GM23248 (cell line): ENCODE data around the gene VRK1. TPM values are rescaled to one million over a fixed set of nuclear protein-coding genes. Genes with fewer than 3 reads are reported as not detected.

Experiments used
- DNase-seq: peaks from one replicate; pipeline ENCODE4 v3.0.0-alpha.2; 2015
- H2AFZ ChIP-seq: fragments of 200-600 bp; sonication (generic); 2 replicates; pipeline ENCODE4 v1.6.1; 2016; ENCODE audit warnings: antibody characterized with exemption
- H3F3A ChIP-seq: fragments of 200-600 bp; sonication (generic); 2 replicates; pipeline ENCODE4 v1.6.1; 2016; ENCODE audit warnings: mild to moderate bottlenecking, antibody characterized with exemption, mixed run types; ENCODE audit not compliant: insufficient read depth
- H3K27ac ChIP-seq: fragments of 200-600 bp; sonication (generic); 2 replicates; pipeline ENCODE4 v1.5.1; 2016; ENCODE audit warnings: mild to moderate bottlenecking
- H3K27me3 ChIP-seq: fragments of 200-600 bp; sonication (generic); replicated peaks from 2 replicates; pipeline ENCODE4 v1.6.1; 2016; ENCODE audit warnings: mild to moderate bottlenecking; ENCODE audit not compliant: insufficient read depth
- H3K36me3 ChIP-seq: fragments of 200-600 bp; sonication (generic); 2 replicates; pipeline ENCODE4 v1.6.1; 2016; ENCODE audit warnings: low read depth, mild to moderate bottlenecking
- H3K4me1 ChIP-seq: fragments of 200-600 bp; sonication (generic); 2 replicates; pipeline ENCODE4 v1.6.1; 2016; ENCODE audit warnings: mild to moderate bottlenecking; ENCODE audit not compliant: insufficient read depth
- H3K4me2 ChIP-seq: fragments of 200-600 bp; sonication (generic); one replicate; pipeline ENCODE4 v1.6.1; 2016; ENCODE audit warnings: mild to moderate bottlenecking; ENCODE audit not compliant: unreplicated experiment
- H3K4me3 ChIP-seq: fragments of 200-600 bp; sonication (generic); 2 replicates; pipeline ENCODE4 v1.5.1; 2016; ENCODE audit warnings: mild to moderate bottlenecking
- H3K79me2 ChIP-seq: fragments of 200-600 bp; sonication (generic); 2 replicates; pipeline ENCODE4 v1.6.1; 2016; ENCODE audit warnings: mild to moderate bottlenecking; ENCODE audit not compliant: insufficient read depth
- H3K9ac ChIP-seq: fragments of 200-600 bp; sonication (generic); 2 replicates; pipeline ENCODE4 v1.6.1; 2016; ENCODE audit warnings: mild to moderate bottlenecking
- H3K9me2 ChIP-seq: fragments of 200-600 bp; sonication (generic); 2 replicates; pipeline ENCODE4 v1.6.1; 2016; ENCODE audit warnings: mixed run types, mild to moderate bottlenecking, moderate library complexity; ENCODE audit not compliant: insufficient read depth
- H3K9me3 ChIP-seq: fragments of 200-600 bp; sonication (generic); one replicate; pipeline ENCODE4 v1.6.1; 2017; ENCODE audit warnings: low read depth
- H4K20me1 ChIP-seq: fragments of 200-600 bp; sonication (generic); 2 replicates; pipeline ENCODE4 v1.6.0; 2016; ENCODE audit not compliant: insufficient read depth
- EZH2 ChIP-seq: fragments of 200-600 bp; sonication (generic); IDR thresholded peaks from 2 replicates; pipeline ENCODE4 v1.6.1; 2018; ENCODE audit warnings: antibody characterized with exemption, mild to moderate bottlenecking; ENCODE audit not compliant: insufficient read depth, poor library complexity, severe bottlenecking
- EZH2phosphoT487 ChIP-seq: fragments of 200-600 bp; sonication (generic); IDR thresholded peaks from 2 replicates; pipeline ENCODE4 v1.6.1; 2018; ENCODE audit warnings: antibody characterized with exemption, moderate library complexity, mild to moderate bottlenecking, low read depth; ENCODE audit not compliant: insufficient read depth
- WGBS, 2 experiments: methylation state at CpG; one replicate each; pipeline ENCODE4 v1.1.6; 2015 to 2017; ENCODE audit warnings: low lambda C conversion rate in 2 of 2, low coverage in 1 of 2; ENCODE audit errors: missing lambda C conversion rate in 2 of 2; 5-methylcytosine and 5-hydroxymethylcytosine counted together
- in situ Hi-C: fragments of 300-500 bp; cut with MboI; formaldehyde crosslinking; loops from 2 replicates; pipeline ENCODE4 v1.15.0; 2020
- polyA plus RNA-seq: library from polyadenylated mRNA; unstranded; fragments of >200 nt; fragmentation: Nextera tagmentation; extraction: Ambion mirVana; gene quantifications from 2 replicates; pipeline ENCODE4 v1.2.1, GENCODE V29; 2016
- total RNA-seq: library from RNA; depleted of rRNA; stranded (reverse); fragments of >200 nt; shearing (Covaris generic); gene quantifications from 2 replicates; pipeline ENCODE4 v1.2.3, GENCODE V29; 2014

VRK1 gene
- total and polyA plus RNA-seq, 2 experiments from 2014 or later: 17.3 to 19.1 TPM

- 96 to 100% methylated on average over 1 of the region's 1 CpG for WGBS, 2 experiments
- Histone ChIP-seq H4K20me1 (no peaks in the 10 kb centered on the region), H2AFZ (no peak overlapping the region), H3K79me2 (no peaks in the 10 kb centered on the region), H3K4me3 (no peak overlapping the region), H3K36me3 (no peaks in the 10 kb centered on the region), H3K27ac (no peak overlapping the region), H3K9me2 (no peaks in the 10 kb centered on the region), H3K9me3 (no peaks in the 10 kb centered on the region), H3K27me3 (no peaks in the 10 kb centered on the region), H3K9ac (no peak overlapping the region), H3K4me1 (no peaks in the 10 kb centered on the region), H3F3A (no peaks in the 10 kb centered on the region), H3K4me2 (no peak overlapping the region)
- in situ Hi-C loops: no loop called here
- DNase-seq: no peak
- TF ChIP-seq EZH2phosphoT487 (no peak), EZH2 (no peak)
Measured at GRCh38 chr14:96888158-96888557, 91.0 kb downstream of the VRK1 start.

GRCh38 chr14:96888593-96888992 is 91.4 kb downstream of the VRK1 start:
- Histone ChIP-seq H3K79me2 (no peaks in the 10 kb centered on the region), H3K4me1 (no peaks in the 10 kb centered on the region), H3K27me3 (no peaks in the 10 kb centered on the region), H2AFZ (no peak overlapping the region), H3K4me2 (no peak overlapping the region), H4K20me1 (no peaks in the 10 kb centered on the region), H3K9me3 (no peaks in the 10 kb centered on the region), H3K36me3 (no peaks in the 10 kb centered on the region), H3F3A (no peaks in the 10 kb centered on the region), H3K4me3 (no peak overlapping the region), H3K27ac (no peak overlapping the region), H3K9me2 (no peaks in the 10 kb centered on the region), H3K9ac (no peak overlapping the region)
- TF ChIP-seq EZH2 (no peak), EZH2phosphoT487 (no peak)
- 69 to 81% methylated on average over 3 of the region's 3 CpGs for WGBS, 2 experiments
- in situ Hi-C loops: no loop called here
- DNase-seq: no peak

- no peak overlapping the region for H2AFZ ChIP-seq
- H3K9me3 ChIP-seq: no peaks in the 10 kb centered on the region
- H3K27ac ChIP-seq: no peak overlapping the region
- no peak overlapping the region for H3K4me3 ChIP-seq
- no peaks in the 10 kb centered on the region for H3K4me1 ChIP-seq
- H3K27me3 ChIP-seq: no peaks in the 10 kb centered on the region
- WGBS, 2 experiments: 63 to 68% methylated on average over 5 of the region's 5 CpGs
- H3K36me3 ChIP-seq: no peaks in the 10 kb centered on the region
- no peaks in the 10 kb centered on the region for H3K9me2 ChIP-seq
- no peak for TF ChIP-seq EZH2
- TF ChIP-seq EZH2phosphoT487: no peak
- DNase-seq: no peak
- no peaks in the 10 kb centered on the region for H4K20me1 ChIP-seq
- no peak overlapping the region for H3K4me2 ChIP-seq
- in situ Hi-C loops: no loop called here
- H3K9ac ChIP-seq: no peak overlapping the region
- no peaks in the 10 kb centered on the region for H3F3A ChIP-seq
- no peaks in the 10 kb centered on the region for H3K79me2 ChIP-seq
Measured at GRCh38 chr14:96889091-96889490, 91.9 kb downstream of the VRK1 start.

DNA sequence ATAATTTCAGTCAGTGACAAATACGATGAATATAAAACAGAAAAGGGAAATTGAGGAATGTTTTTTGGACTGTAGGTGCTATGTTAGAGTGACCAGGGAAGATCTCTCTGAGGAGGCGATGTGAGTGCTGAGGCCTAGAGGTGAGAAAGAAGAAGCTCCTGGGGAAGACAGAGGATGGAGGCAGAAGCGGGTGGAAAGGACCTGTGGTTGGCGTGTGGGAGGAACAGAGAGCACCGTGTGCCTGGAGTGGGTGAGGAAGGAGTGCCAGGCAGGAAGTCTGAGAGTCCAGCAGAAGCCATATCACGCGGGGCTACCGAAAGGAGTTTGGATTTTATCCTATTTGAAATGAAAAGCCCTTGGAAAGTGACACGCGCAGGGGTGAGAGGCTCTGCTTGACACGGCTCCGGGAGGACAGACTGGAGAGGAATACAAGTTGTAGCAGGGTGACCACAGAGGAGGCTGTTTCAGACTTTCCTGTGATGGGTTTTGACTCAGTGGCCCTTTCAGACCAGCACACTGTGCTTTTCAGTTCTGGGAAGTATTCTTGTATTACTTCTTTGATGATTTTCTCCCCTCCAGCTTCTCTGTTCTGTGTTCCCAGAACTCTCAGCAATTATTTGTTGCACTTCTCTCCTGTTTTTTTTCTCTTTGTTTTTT is 96.9 kb downstream of the VRK1 start:
- H4K20me1 ChIP-seq: no peaks in the 10 kb centered on the region
- in situ Hi-C loops: no loop called here
- no peaks in the 10 kb centered on the region for H3K27me3 ChIP-seq
- no peaks in the 10 kb centered on the region for H3K79me2 ChIP-seq
- H3K36me3 ChIP-seq: no peaks in the 10 kb centered on the region
- no peak overlapping the region for H3K27ac ChIP-seq
- no peaks in the 10 kb centered on the region for H3K4me1 ChIP-seq
- no peak overlapping the region for H2AFZ ChIP-seq
- H3K4me3 ChIP-seq: no peak overlapping the region
- H3K9me2 ChIP-seq: no peaks in the 10 kb centered on the region
- no peak overlapping the region for H3K9ac ChIP-seq
- WGBS, 2 experiments: 86% methylated on average over 12 of the region's 12 CpGs
- no peak for DNase-seq
- no peak overlapping the region for H3K4me2 ChIP-seq
- TF ChIP-seq EZH2: no peak
- TF ChIP-seq EZH2phosphoT487: no peak
- no peaks in the 10 kb centered on the region for H3F3A ChIP-seq
- no peaks in the 10 kb centered on the region for H3K9me3 ChIP-seq

GRCh38 chr14:96894966-96895365 is 97.8 kb downstream of the VRK1 start:
- Histone ChIP-seq H3K4me1 (no peaks in the 10 kb centered on the region), H3K36me3 (no peaks in the 10 kb centered on the region), H3K4me2 (no peak overlapping the region), H2AFZ (no peak overlapping the region), H3F3A (no peaks in the 10 kb centered on the region), H3K9ac (no peak overlapping the region), H4K20me1 (no peaks in the 10 kb centered on the region), H3K27ac (no peak overlapping the region), H3K4me3 (no peak overlapping the region), H3K79me2 (no peaks in the 10 kb centered on the region), H3K27me3 (no peaks in the 10 kb centered on the region), H3K9me2 (no peaks in the 10 kb centered on the region), H3K9me3 (no peaks in the 10 kb centered on the region)
- TF ChIP-seq EZH2phosphoT487 (no peak), EZH2 (no peak)
- 82 to 86% methylated on average over 8 of the region's 8 CpGs for WGBS, 2 experiments
- no peak for DNase-seq
- in situ Hi-C loops: no loop called here
